OCI-LY3 (cell line): ENCODE data around the gene FOXP3.

Experiments used
- H2AFZ ChIP-seq: fragments of 200-600, 300-600 bp; shearing (Covaris generic); 2 replicates; pipeline ENCODE4 v1.6.0; 2014; ENCODE audit warnings: antibody characterized with exemption, low read depth, low read length
- H3K27ac ChIP-seq: fragments of 200-600, 300-600 bp; sonication (generic); 2 replicates; pipeline ENCODE4 v1.5.1; 2014; ENCODE audit warnings: mild to moderate bottlenecking, low read length, moderate library complexity, mixed read lengths
- H3K27me3 ChIP-seq: fragments of 200-600, 300-600 bp; sonication (generic); 2 replicates; pipeline ENCODE4 v1.6.1; 2014; ENCODE audit warnings: low read depth, low read length, mixed read lengths
- H3K36me3 ChIP-seq: fragments of 200-600, 300-600 bp; sonication (generic); replicated peaks from 2 replicates; pipeline ENCODE3; 2014; ENCODE audit warnings: low read depth, low read length, mixed read lengths
- H3K4me1 ChIP-seq: fragments of 300-600, 200-600 bp; sonication (generic); 2 replicates; pipeline ENCODE4 v1.6.1; 2014; ENCODE audit warnings: low read length, mixed read lengths
- H3K4me2 ChIP-seq: fragments of 200-600, 300-600 bp; sonication (generic); 2 replicates; pipeline ENCODE4 v1.6.1; 2014; ENCODE audit warnings: low read length, mixed read lengths
- H3K4me3 ChIP-seq: fragments of 300-600, 200-600 bp; sonication (generic); 2 replicates; pipeline ENCODE4 v1.5.1; 2014; ENCODE audit warnings: antibody characterized with exemption, mild to moderate bottlenecking, low read length, moderate library complexity
- H3K79me2 ChIP-seq: fragments of 300-600, 200-600 bp; shearing (Covaris generic); 2 replicates; pipeline ENCODE4 v1.6.1; 2014; ENCODE audit warnings: mild to moderate bottlenecking, low read length, mixed read lengths
- H3K9ac ChIP-seq: fragments of 300-600, 200-600 bp; shearing (Covaris generic); 2 replicates; pipeline ENCODE4 v1.6.0; 2014; ENCODE audit warnings: mild to moderate bottlenecking, low read length, moderate library complexity
- H3K9me3 ChIP-seq: fragments of 200-600, 300-600 bp; shearing (Covaris generic); 2 replicates; pipeline ENCODE4 v1.6.1; 2014; ENCODE audit warnings: low read length, mixed read lengths; ENCODE audit not compliant: insufficient read depth
- H4K20me1 ChIP-seq: fragments of 200-600, 300-600 bp; sonication (generic); 2 replicates; pipeline ENCODE4 v1.6.1; 2016; ENCODE audit warnings: low read length, mixed read lengths; ENCODE audit not compliant: insufficient read depth
- EZH2phosphoT487 ChIP-seq: fragments of 200-600 bp; shearing (Covaris generic); IDR thresholded peaks from 2 replicates; pipeline ENCODE4 v1.6.1; 2018; ENCODE audit warnings: antibody characterized with exemption, mixed run types, low read depth
- TF ChIP-seq, protein P1 (sequence below): fragments of 200-600, 300-600 bp; sonication (generic); IDR thresholded peaks from 2 replicates; pipeline ENCODE4 v1.5.1; 2014; ENCODE audit warnings: antibody characterized with exemption, low read length, low read depth

Gene FOXP3

DNA sequence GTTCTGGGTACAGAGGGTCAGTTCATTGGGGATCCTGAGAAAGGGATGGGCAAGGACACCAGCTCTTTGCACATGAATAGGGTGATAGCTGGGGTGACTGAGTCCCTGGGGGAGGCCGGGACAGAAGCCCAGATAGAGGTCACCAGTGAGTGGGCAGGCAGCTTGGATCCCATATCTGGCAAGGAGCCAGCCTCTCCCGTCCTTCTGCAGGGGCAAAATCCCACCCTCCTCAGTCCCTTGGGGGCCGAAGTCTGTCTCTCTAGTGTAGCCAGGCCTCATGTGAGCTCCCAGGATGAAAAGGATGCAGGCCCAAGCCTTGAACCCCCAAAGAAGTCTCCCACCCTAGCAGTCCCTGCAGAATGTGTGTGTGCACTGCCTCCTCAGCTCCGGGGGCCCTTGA lies 22.1 kb upstream of the FOXP3 start:
- Histone ChIP-seq H3K79me2 (no peaks in the 10 kb centered on the region), H3K9me3 (no peaks in the 10 kb centered on the region)

DNA sequence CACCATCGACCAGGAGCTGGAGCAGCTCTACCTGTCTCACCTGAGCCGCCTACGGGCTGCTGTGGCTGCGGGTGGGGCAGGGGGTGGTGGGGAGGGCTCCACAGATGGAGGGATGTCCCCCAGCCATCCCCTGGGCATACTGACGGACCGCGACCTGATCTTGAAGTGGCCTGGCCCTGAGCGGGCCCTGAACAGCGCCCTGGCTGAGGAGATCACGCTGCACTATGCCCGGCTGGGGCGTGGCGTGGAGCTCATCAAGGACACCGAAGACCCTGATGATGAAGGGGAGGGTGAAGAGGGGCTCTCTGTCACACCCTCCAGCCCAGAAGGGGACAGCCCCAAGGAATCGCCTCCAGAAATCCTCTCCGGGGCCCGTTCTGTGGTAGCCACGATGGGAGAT lies 21.6 kb upstream of the FOXP3 start:
- Histone ChIP-seq H3K27ac (no peak overlapping the region), H3K9ac (no peak overlapping the region), H3K4me2 (no peak overlapping the region), H3K4me1 (no peaks in the 10 kb centered on the region), H4K20me1 (no peaks in the 10 kb centered on the region), H3K4me3 (no peak overlapping the region), H3K36me3 (no peaks in the 10 kb centered on the region), H3K9me3 (no peaks in the 10 kb centered on the region), H3K27me3 (no peaks in the 10 kb centered on the region), H2AFZ (no peak overlapping the region), H3K79me2 (no peaks in the 10 kb centered on the region)
- TF ChIP-seq, protein P1, sequence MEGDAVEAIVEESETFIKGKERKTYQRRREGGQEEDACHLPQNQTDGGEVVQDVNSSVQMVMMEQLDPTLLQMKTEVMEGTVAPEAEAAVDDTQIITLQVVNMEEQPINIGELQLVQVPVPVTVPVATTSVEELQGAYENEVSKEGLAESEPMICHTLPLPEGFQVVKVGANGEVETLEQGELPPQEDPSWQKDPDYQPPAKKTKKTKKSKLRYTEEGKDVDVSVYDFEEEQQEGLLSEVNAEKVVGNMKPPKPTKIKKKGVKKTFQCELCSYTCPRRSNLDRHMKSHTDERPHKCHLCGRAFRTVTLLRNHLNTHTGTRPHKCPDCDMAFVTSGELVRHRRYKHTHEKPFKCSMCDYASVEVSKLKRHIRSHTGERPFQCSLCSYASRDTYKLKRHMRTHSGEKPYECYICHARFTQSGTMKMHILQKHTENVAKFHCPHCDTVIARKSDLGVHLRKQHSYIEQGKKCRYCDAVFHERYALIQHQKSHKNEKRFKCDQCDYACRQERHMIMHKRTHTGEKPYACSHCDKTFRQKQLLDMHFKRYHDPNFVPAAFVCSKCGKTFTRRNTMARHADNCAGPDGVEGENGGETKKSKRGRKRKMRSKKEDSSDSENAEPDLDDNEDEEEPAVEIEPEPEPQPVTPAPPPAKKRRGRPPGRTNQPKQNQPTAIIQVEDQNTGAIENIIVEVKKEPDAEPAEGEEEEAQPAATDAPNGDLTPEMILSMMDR, result no peak
- no peak for TF ChIP-seq EZH2phosphoT487

More for the DNA sequence above, 22.1 kb upstream of the FOXP3 start:
- Histone ChIP-seq H3K4me2 (no peak overlapping the region), H3K27me3 (no peaks in the 10 kb centered on the region), H3K4me3 (no peak overlapping the region), H3K9ac (no peak overlapping the region), H3K4me1 (no peaks in the 10 kb centered on the region), H2AFZ (no peak overlapping the region), H3K36me3 (no peaks in the 10 kb centered on the region), H4K20me1 (no peaks in the 10 kb centered on the region), H3K27ac (no peak overlapping the region)
- TF ChIP-seq EZH2phosphoT487, result no peak
- TF ChIP-seq, protein P1, result no peak

DNA sequence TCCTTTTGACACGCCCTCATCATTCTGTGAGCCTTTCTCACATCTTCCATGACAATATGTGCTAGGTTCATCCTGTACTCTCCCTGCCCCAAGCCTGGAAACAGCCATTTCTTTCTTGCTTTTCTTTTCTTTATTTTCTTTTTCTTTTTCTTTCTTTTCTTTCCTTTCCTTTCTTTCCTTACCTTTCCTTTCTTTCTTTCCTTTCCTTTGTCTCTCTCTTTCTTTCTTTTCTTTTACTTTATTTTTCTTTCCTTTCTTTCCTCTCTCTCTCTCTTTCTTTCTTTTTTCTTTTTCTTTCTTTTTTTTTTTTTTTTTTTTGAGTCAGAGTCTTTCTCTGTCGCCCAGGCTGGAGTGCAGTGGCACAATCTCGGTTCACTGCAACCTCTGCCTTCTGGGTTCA lies 19.7 kb upstream of the FOXP3 start:
- H3K27me3 ChIP-seq, result no peaks in the 10 kb centered on the region
- H3K4me3 ChIP-seq, result no peak overlapping the region
- no peak overlapping the region for H3K9ac ChIP-seq
- H3K36me3 ChIP-seq, result no peaks in the 10 kb centered on the region
- no peak overlapping the region for H3K27ac ChIP-seq
- H3K4me1 ChIP-seq, result no peaks in the 10 kb centered on the region
- no peaks in the 10 kb centered on the region for H3K9me3 ChIP-seq
- TF ChIP-seq, protein P1, result no peak
- TF ChIP-seq EZH2phosphoT487, result no peak
- no peaks in the 10 kb centered on the region for H3K79me2 ChIP-seq
- H4K20me1 ChIP-seq, result no peaks in the 10 kb centered on the region
- no peak overlapping the region for H2AFZ ChIP-seq
- H3K4me2 ChIP-seq, result no peak overlapping the region

DNA sequence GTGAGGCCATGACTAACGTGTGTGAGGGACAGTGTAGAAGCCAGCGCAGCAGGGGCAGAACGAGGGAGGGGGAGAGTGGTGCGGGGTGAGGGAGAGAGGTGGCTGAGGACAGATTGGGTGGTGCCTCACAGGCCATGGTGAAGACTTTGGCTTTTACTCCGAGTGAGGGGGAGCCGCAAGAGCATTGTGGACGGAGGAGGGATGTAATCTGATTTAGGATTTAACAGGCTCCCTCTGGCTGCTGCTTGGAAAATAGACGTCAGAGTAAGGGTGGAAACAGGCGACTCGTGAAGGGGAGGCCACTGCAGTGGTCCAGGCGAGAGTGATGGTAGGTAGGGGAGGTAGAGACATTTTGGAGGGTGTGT lies 18.1 kb upstream of the FOXP3 start:
- Histone ChIP-seq H3K27me3 (no peaks in the 10 kb centered on the region), H3K27ac (no peak overlapping the region), H3K4me1 (no peaks in the 10 kb centered on the region), H3K79me2 (no peaks in the 10 kb centered on the region), H4K20me1 (no peaks in the 10 kb centered on the region), H3K36me3 (no peaks in the 10 kb centered on the region), H2AFZ (no peak overlapping the region), H3K4me3 (no peak overlapping the region), H3K4me2 (no peak overlapping the region), H3K9ac (no peak overlapping the region), H3K9me3 (no peaks in the 10 kb centered on the region)
- TF ChIP-seq, protein P1, result no peak
- TF ChIP-seq EZH2phosphoT487, result no peak
